GM12878 (cell line): Measurements from ENCODE around the gene STRADB.

Experiments
- EZH2 ChIP-seq: IDR thresholded peaks from 2 replicates; pipeline ENCODE4 v1.6.1; 2012; ENCODE audit warnings: low read depth, mild to moderate bottlenecking, control low read depth, inconsistent platforms, low read length, borderline replicate concordance; ENCODE audit not compliant: control insufficient read depth
- TF ChIP-seq, protein P1 (sequence below): fragments of 450-650 bp; IDR thresholded peaks from 2 replicates; pipeline ENCODE4 v1.6.1; 2017; ENCODE audit warnings: mild to moderate bottlenecking

DNA sequence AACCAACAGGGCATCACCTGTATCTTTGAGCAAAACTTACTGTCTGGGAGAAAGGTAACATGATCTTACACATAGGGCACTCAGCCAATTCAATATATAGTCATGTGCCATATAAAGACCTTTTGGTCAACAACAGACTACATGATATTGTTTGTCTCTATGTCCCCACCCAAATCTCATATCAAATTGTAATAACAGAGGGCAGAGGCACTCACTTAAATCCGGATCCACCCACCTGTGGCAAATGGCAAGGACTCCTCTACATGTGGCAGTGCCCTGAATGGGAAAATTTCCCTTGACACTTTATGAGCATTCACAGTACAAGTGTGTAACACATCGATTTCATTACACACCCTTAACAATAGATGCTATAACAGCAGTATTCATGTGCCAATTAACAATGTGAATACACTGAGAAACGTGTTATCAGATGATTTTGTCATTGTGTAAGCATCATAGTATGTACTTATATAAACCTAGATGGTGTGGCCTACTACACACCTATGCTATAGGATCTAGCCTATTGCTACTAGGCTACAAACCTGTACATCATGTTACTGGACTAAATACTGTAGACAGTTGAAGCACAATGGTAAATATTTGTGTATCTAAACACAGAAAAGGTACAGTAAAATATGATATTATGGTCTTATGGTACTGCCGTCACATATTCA is 64.2 kb downstream of the STRADB start:
- TF ChIP-seq, protein P1, sequence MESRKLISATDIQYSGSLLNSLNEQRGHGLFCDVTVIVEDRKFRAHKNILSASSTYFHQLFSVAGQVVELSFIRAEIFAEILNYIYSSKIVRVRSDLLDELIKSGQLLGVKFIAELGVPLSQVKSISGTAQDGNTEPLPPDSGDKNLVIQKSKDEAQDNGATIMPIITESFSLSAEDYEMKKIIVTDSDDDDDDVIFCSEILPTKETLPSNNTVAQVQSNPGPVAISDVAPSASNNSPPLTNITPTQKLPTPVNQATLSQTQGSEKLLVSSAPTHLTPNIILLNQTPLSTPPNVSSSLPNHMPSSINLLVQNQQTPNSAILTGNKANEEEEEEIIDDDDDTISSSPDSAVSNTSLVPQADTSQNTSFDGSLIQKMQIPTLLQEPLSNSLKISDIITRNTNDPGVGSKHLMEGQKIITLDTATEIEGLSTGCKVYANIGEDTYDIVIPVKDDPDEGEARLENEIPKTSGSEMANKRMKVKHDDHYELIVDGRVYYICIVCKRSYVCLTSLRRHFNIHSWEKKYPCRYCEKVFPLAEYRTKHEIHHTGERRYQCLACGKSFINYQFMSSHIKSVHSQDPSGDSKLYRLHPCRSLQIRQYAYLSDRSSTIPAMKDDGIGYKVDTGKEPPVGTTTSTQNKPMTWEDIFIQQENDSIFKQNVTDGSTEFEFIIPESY, result no peak
- TF ChIP-seq EZH2, result no peak
